Caco-2 (cell line): ENCODE data around the gene MAP7. TPM values are rescaled to one million over a fixed set of nuclear protein-coding genes. Genes with fewer than 3 reads are reported as not detected.

ENCODE experiments used
- BruUV-seq: library from RNA; stranded (reverse); fragments of 400-500 nt; replicated peaks from 2 replicates; lab custom pipeline; 2021; lab: Mats Ljungman, UMichigan
- CTCF ChIA-PET: fragments of 300-600 bp; sonication (Branson Sonifier 250); formaldehyde crosslinking; loops from one replicate; lab custom pipeline; 2022; ENCODE audit warnings: antibody characterized with exemption; lab: Charles Lee
- POLR2A ChIA-PET: fragments of 300-600 bp; sonication (Branson Sonifier 250); formaldehyde crosslinking; loops from one replicate; lab custom pipeline; 2022; ENCODE audit warnings: antibody characterized with exemption; lab: Charles Lee
- DNase-seq, 2 experiments: peaks; one replicate each; pipeline versions ENCODE4 v3.0.0 to v3.0.0-alpha.2; 2020 to 2022
- H3K27me3 ChIP-seq: replicated peaks from 2 replicates; pipeline ENCODE4 v1.6.0; 2011; ENCODE audit warnings: low read length; ENCODE audit not compliant: control insufficient read depth, insufficient read depth
- H3K36me3 ChIP-seq: 2 replicates; pipeline ENCODE4 v1.5.1; 2011; ENCODE audit warnings: low read length; ENCODE audit not compliant: control insufficient read depth, insufficient read depth
- H3K4me1 ChIP-seq: fragments of 250-450 bp; sonication (Bioruptor Pico); 2 replicates; pipeline ENCODE4 v1.5.1; 2020; ENCODE audit warnings: mild to moderate bottlenecking
- H3K4me3 ChIP-seq: 2 replicates; pipeline ENCODE4 v1.5.1; 2011; ENCODE audit warnings: low read depth, mild to moderate bottlenecking, control low read depth, low read length
- H3K9me3 ChIP-seq: fragments of 250-450 bp; sonication (Bioruptor Pico); 2 replicates; pipeline ENCODE4 v1.5.1; 2020; ENCODE audit warnings: mild to moderate bottlenecking, moderate library complexity
- H3K27ac Mint-ChIP-seq: one replicate; pipeline ENCODE4 v1.8.0; 2022; ENCODE audit warnings: mixed read lengths; ENCODE audit not compliant: unreplicated experiment
- H3K27me3 Mint-ChIP-seq: one replicate; pipeline ENCODE4 v1.8.0; 2022; ENCODE audit warnings: mixed read lengths; ENCODE audit not compliant: insufficient read depth, unreplicated experiment
- H3K36me3 Mint-ChIP-seq: one replicate; pipeline ENCODE4 v1.8.0; 2022; ENCODE audit warnings: mild to moderate bottlenecking, mixed read lengths; ENCODE audit not compliant: insufficient read depth, unreplicated experiment
- H3K4me1 Mint-ChIP-seq: one replicate; pipeline ENCODE4 v1.8.0; 2022; ENCODE audit warnings: low read depth, mixed read lengths; ENCODE audit not compliant: unreplicated experiment
- H3K4me3 Mint-ChIP-seq: one replicate; pipeline ENCODE4 v1.8.0; 2022; ENCODE audit warnings: mild to moderate bottlenecking, moderate library complexity, mixed read lengths; ENCODE audit not compliant: unreplicated experiment
- H3K9me3 Mint-ChIP-seq: one replicate; pipeline ENCODE4 v1.8.0; 2022; ENCODE audit warnings: mixed read lengths; ENCODE audit not compliant: unreplicated experiment
- CTCF ChIP-seq, 2 experiments: fragments of 200-600 bp in 1 of 2; IDR thresholded peaks; 1 replicate in 1 of 2; 2 replicates in 1 of 2; pipeline versions ENCODE4 v1.5.1 to v1.8.0; 2011 to 2022; ENCODE audit warnings: antibody characterized with exemption in 1 of 2, control low read depth in 1 of 2, inconsistent platforms in 1 of 2, low read depth in 1 of 2, low read length in 1 of 2, mild to moderate bottlenecking in 1 of 2, moderate library complexity in 1 of 2; ENCODE audit not compliant: insufficient read depth in 1 of 2, severe bottlenecking in 1 of 2, unreplicated experiment in 1 of 2
- intact Hi-C: fragments of 100-400 bp; cut with micrococcal nuclease; formaldehyde crosslinking; loops from one replicate; pipeline ENCODE4 v1.10.0; 2022; ENCODE audit not compliant: unreplicated experiment
- total RNA-seq: library from RNA; stranded (reverse); gene quantifications from 2 replicates; pipeline ENCODE4 v1.2.3, GENCODE V29; 2022

Gene MAP7
- total RNA-seq, 1 experiment from 2014 or later: 55.3 TPM

GRCh38 chr6:136525586-136526195 is 24.5 kb downstream of the MAP7 start:
- Mint-ChIP-seq H3K9me3 (no peaks in the 10 kb centered on the region), H3K36me3 (peaks cover 14% of the 10 kb centered on the region), H3K4me1 (peaks cover 18% of the 10 kb centered on the region), H3K27me3 (no peaks in the 10 kb centered on the region), H3K27ac (peak overlapping the region; percentile 13), H3K4me3 (no peak overlapping the region)
- H3K4me1 ChIP-seq: peaks cover 9% of the 10 kb centered on the region
- CTCF ChIA-PET: interaction anchor here (2.1 to 2.3 kb wide), 2 partner anchors 22 to 25 kb away, joined by 7 to 12 read pairs; partner anchors contain the start of gene MAP7
- POLR2A ChIA-PET: interaction anchor here (0.7 to 1.3 kb wide), 2 partner anchors 31 to 236 kb away, joined by 3 to 5 read pairs; partner anchors contain the start of gene BCLAF1
- no peaks in the 10 kb centered on the region for H3K9me3 ChIP-seq
- TF ChIP-seq CTCF (IDR thresholded peaks at IDR 0.05; ENCODE audit: insufficient read depth in 1 of 2, low read depth in 1 of 2, low read length in 1 of 2, severe bottlenecking in 1 of 2, unreplicated experiment in 1 of 2): no peak
- no peaks in the 10 kb centered on the region for H3K27me3 ChIP-seq
- H3K36me3 ChIP-seq: no peaks in the 10 kb centered on the region
- no peak for DNase-seq
- no TSS peak for BruUV-seq
- intact Hi-C loops: no loop called here
- H3K4me3 ChIP-seq: no peak overlapping the region

GRCh38 chr6:136524936-136525413 is 25.2 kb downstream of the MAP7 start:
- Mint-ChIP-seq H3K4me1 (peaks cover 18% of the 10 kb centered on the region), H3K36me3 (peaks cover 14% of the 10 kb centered on the region), H3K9me3 (no peaks in the 10 kb centered on the region), H3K27me3 (no peaks in the 10 kb centered on the region), H3K4me3 (no peak overlapping the region), H3K27ac (no peak overlapping the region)
- no TSS peak for BruUV-seq
- ChIA-PET CTCF (interaction anchor here (0.6 to 2.3 kb wide), 3 partner anchors 22 to 761 kb away, joined by 3 to 12 read pairs (median 7); partner anchors contain the start of gene MAP7), POLR2A (interaction anchor here (1.3 kb wide), 1 partner anchor 235 kb away, joined by 5 read pairs; the partner anchor contains the start of gene BCLAF1)
- DNase-seq: no peak
- intact Hi-C loops: no loop called here
- Histone ChIP-seq H3K27me3 (no peaks in the 10 kb centered on the region), H3K36me3 (no peaks in the 10 kb centered on the region), H3K4me1 (peaks cover 9% of the 10 kb centered on the region), H3K9me3 (no peaks in the 10 kb centered on the region), H3K4me3 (no peak overlapping the region)
- TF ChIP-seq CTCF (IDR thresholded peaks at IDR 0.05; ENCODE audit: insufficient read depth in 1 of 2, low read depth in 1 of 2, low read length in 1 of 2, severe bottlenecking in 1 of 2, unreplicated experiment in 1 of 2): no peak

- CTCF ChIA-PET: interaction anchor here (0.6 to 2.3 kb wide), 2 partner anchors 26 to 760 kb away, joined by 3 to 12 read pairs; partner anchors contain the start of gene MAP7
- no peak overlapping the region for H3K4me3 Mint-ChIP-seq
- no peak for TF ChIP-seq CTCF (IDR thresholded peaks at IDR 0.05; ENCODE audit: insufficient read depth in 1 of 2, low read depth in 1 of 2, low read length in 1 of 2, severe bottlenecking in 1 of 2, unreplicated experiment in 1 of 2)
- POLR2A ChIA-PET: no interaction called here
- Histone ChIP-seq H3K36me3 (no peaks in the 10 kb centered on the region), H3K4me3 (no peak overlapping the region), H3K27me3 (no peaks in the 10 kb centered on the region), H3K9me3 (no peaks in the 10 kb centered on the region), H3K4me1 (peaks cover 9% of the 10 kb centered on the region)
- H3K27me3 Mint-ChIP-seq: no peaks in the 10 kb centered on the region
- intact Hi-C loops: no loop called here
- no TSS peak for BruUV-seq
- H3K9me3 Mint-ChIP-seq: no peaks in the 10 kb centered on the region
- peaks cover 14% of the 10 kb centered on the region for H3K36me3 Mint-ChIP-seq
- H3K27ac Mint-ChIP-seq: no peak overlapping the region
- no peak for DNase-seq
- H3K4me1 Mint-ChIP-seq: peaks cover 18% of the 10 kb centered on the region
Measured at GRCh38 chr6:136524339-136524935, 25.8 kb downstream of the MAP7 start.
